Natural killer cell (primary cell): ENCODE measurements around the gene BCL6. TPM values are rescaled to one million over a fixed set of nuclear protein-coding genes. Genes with fewer than 3 reads are reported as not detected.

Experiments
- ATAC-seq, 3 donors: fragments of 150-1000 bp in 2 of 3; fragments of 200-7000 bp in 1 of 3; cut with Tn5 transposase; 1 replicate in 1 of 3; 2 replicates in 2 of 3; pipeline ENCODE4 v1.10.0; 2021; ENCODE audit warnings: mild to moderate bottlenecking in 2 of 3, moderate library complexity in 2 of 3
- DNase-seq, 2 donors: peaks; one replicate each; pipeline versions ENCODE4 v3.0.0 to v3.0.0-alpha.2; 2013 to 2021; ENCODE audit warnings: mixed read lengths in 1 of 2
- H3K27ac ChIP-seq: one replicate; pipeline ENCODE4 v1.5.1; 2013; ENCODE audit warnings: mild to moderate bottlenecking, low read length
- H3K27me3 ChIP-seq: one replicate; pipeline ENCODE4 v1.6.1; 2013; ENCODE audit warnings: low read length; ENCODE audit not compliant: control insufficient read depth, insufficient read depth
- H3K36me3 ChIP-seq: one replicate; pipeline ENCODE4 v1.6.1; 2013; ENCODE audit warnings: low read length; ENCODE audit not compliant: control insufficient read depth, insufficient read depth
- H3K4me1 ChIP-seq: one replicate; pipeline ENCODE4 v1.6.1; 2013; ENCODE audit warnings: low read length; ENCODE audit not compliant: control insufficient read depth, insufficient read depth
- H3K4me3 ChIP-seq: one replicate; pipeline ENCODE4 v1.5.1; 2013; ENCODE audit warnings: low read length
- H3K9me3 ChIP-seq: one replicate; pipeline ENCODE4 v1.6.1; 2013; ENCODE audit warnings: low read length; ENCODE audit not compliant: control insufficient read depth, insufficient read depth
- H3K27ac Mint-ChIP-seq, 2 donors: one replicate each; pipeline ENCODE4 v1.8.0; 2022; ENCODE audit warnings: mild to moderate bottlenecking in 2 of 2, mixed read lengths in 2 of 2, moderate library complexity in 1 of 2
- H3K27me3 Mint-ChIP-seq, 2 donors: one replicate each; pipeline ENCODE4 v1.8.0; 2022; ENCODE audit warnings: low read depth in 2 of 2, mixed read lengths in 2 of 2
- H3K36me3 Mint-ChIP-seq: one replicate; pipeline ENCODE4 v1.8.0; 2022; ENCODE audit warnings: mixed read lengths
- H3K4me1 Mint-ChIP-seq, 2 donors: one replicate each; pipeline ENCODE4 v1.8.0; 2022; ENCODE audit warnings: mixed read lengths in 2 of 2
- H3K4me3 Mint-ChIP-seq: one replicate; pipeline ENCODE4 v1.8.0; 2022; ENCODE audit warnings: mild to moderate bottlenecking, moderate library complexity, mixed read lengths
- H3K9me3 Mint-ChIP-seq, 2 donors: one replicate each; pipeline ENCODE4 v1.8.0; 2022; ENCODE audit warnings: mixed read lengths in 2 of 2
- WGBS: methylation state at CpG from one replicate; pipeline ENCODE4 v1.1.7; 2013; ENCODE audit warnings: missing lambda C conversion rate; ENCODE audit not compliant: insufficient coverage; 5-methylcytosine and 5-hydroxymethylcytosine counted together
- intact Hi-C: fragments of 100-400 bp; cut with micrococcal nuclease; formaldehyde crosslinking; loops from one replicate; pipeline ENCODE4 v1.14.2; 2022
- total RNA-seq, 4 donors: library from RNA; stranded (reverse); fragments of 120-200 nt in 1 of 4; gene quantifications; one replicate each; pipeline versions ENCODE4 v1.2.3 to v1.2.4, GENCODE V29; 2013 to 2022
- TF ChIP-seq, protein P1 (sequence below): fragments of 200-600 bp; IDR thresholded peaks from one replicate; pipeline ENCODE4 v1.8.0; 2022; ENCODE audit warnings: antibody characterized with exemption

BCL6 gene
- total RNA-seq, 3 donors from 2014 or later (not counting 1 experiment from before 2014, with no cell fraction given): 41.0 to 59.0 (median 45.2) TPM

DNA sequence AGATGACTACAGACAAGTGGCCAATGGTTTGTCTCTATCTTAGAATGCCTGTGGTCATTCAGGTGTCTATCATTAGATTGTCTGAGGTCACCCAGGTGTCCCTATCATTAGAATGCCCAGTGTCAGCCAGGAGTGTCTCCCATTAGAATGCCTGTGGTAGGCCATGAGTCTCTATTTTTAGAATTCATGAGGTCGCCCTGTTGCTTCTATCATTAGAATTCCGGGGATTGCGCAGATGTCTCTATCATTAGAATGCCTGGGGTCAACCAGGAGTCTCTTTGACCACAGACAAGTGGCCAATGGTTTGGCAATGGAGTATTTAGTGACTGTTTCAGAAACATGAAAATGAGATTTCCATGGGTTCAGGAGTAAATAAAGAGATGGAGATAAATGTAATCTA is 50.5 kb downstream of the BCL6 start:
- Histone ChIP-seq H3K4me3 (no peak overlapping the region), H3K9me3 (no peaks in the 10 kb centered on the region), H3K27ac (no peak overlapping the region), H3K27me3 (peaks cover 3% of the 10 kb centered on the region), H3K4me1 (no peaks in the 10 kb centered on the region), H3K36me3 (no peaks in the 10 kb centered on the region)
- DNase-seq (no peak), ATAC-seq (no peak)
- TF ChIP-seq, protein P1, sequence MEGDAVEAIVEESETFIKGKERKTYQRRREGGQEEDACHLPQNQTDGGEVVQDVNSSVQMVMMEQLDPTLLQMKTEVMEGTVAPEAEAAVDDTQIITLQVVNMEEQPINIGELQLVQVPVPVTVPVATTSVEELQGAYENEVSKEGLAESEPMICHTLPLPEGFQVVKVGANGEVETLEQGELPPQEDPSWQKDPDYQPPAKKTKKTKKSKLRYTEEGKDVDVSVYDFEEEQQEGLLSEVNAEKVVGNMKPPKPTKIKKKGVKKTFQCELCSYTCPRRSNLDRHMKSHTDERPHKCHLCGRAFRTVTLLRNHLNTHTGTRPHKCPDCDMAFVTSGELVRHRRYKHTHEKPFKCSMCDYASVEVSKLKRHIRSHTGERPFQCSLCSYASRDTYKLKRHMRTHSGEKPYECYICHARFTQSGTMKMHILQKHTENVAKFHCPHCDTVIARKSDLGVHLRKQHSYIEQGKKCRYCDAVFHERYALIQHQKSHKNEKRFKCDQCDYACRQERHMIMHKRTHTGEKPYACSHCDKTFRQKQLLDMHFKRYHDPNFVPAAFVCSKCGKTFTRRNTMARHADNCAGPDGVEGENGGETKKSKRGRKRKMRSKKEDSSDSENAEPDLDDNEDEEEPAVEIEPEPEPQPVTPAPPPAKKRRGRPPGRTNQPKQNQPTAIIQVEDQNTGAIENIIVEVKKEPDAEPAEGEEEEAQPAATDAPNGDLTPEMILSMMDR: no peak
- Mint-ChIP-seq H3K4me1 (no peaks in the 10 kb centered on the region), H3K27me3 (peaks cover 24 to 33% of the 10 kb centered on the region in 2 donors), H3K36me3 (no peaks in the 10 kb centered on the region), H3K27ac (no peak overlapping the region), H3K9me3 (no peaks in the 10 kb centered on the region), H3K4me3 (no peak overlapping the region)
- intact Hi-C loops: no loop called here
- WGBS: 95% methylated on average over 3 of the region's 3 CpGs

DNA sequence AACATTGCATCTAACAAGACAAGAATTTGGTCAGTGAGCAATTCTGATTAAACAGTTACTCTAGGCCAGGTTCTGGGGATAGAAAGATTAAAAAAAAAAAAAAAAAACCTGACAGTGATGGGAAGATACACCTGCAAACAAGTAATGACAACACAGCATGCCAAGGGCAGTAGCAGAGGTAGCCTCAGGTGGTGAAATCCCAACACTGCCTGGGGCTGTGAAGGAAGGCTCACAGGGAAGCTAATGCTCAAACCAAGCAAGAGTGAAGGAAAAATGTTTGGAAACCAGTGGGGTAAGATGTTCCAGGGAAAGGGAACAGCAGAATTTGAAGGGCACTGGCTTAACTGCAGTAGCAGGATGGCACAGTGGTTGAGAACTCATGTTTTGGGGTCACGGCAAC is 51.8 kb downstream of the BCL6 start:
- Mint-ChIP-seq H3K27ac (no peak overlapping the region), H3K4me1 (no peaks in the 10 kb centered on the region), H3K9me3 (no peaks in the 10 kb centered on the region), H3K36me3 (no peaks in the 10 kb centered on the region), H3K27me3 (peaks cover 26 to 38% of the 10 kb centered on the region in 2 donors), H3K4me3 (no peak overlapping the region)
- ATAC-seq (no peak), DNase-seq (no peak)
- Histone ChIP-seq H3K27ac (no peak overlapping the region), H3K4me3 (no peak overlapping the region), H3K4me1 (no peaks in the 10 kb centered on the region), H3K9me3 (no peaks in the 10 kb centered on the region), H3K36me3 (no peaks in the 10 kb centered on the region), H3K27me3 (peaks cover 9% of the 10 kb centered on the region)
- WGBS: 80% methylated on average over 1 of the region's 1 CpG
- TF ChIP-seq, protein P1: no peak
- intact Hi-C loops: no loop called here

DNA sequence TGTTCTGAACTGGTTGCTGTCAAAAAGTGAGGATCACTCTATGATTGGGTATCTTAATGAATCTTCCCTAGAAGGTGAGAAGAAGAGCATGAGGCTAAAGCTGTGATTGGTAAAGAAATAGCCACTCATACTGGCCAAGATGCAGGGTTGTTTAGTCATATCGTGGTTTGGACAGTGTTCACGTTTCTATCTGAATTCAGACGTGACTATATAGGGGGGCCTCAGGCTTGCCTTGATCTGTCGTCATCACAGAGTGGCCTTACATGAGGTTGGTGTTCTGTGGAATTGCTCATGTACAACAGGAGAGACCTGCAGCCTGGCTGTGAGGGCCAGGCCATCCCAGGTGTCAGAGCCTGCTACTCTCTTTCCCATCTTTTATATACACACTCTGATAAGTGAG is 55.3 kb downstream of the BCL6 start:
- Mint-ChIP-seq H3K4me1 (no peaks in the 10 kb centered on the region), H3K27me3 (peaks cover 27 to 33% of the 10 kb centered on the region in 2 donors), H3K4me3 (no peak overlapping the region), H3K27ac (no peak overlapping the region), H3K9me3 (peaks cover 0 to 3% of the 10 kb centered on the region in 2 donors), H3K36me3 (no peaks in the 10 kb centered on the region)
- DNase-seq: no peak
- Histone ChIP-seq H3K27me3 (peaks cover 12% of the 10 kb centered on the region), H3K27ac (no peak overlapping the region), H3K36me3 (no peaks in the 10 kb centered on the region), H3K4me1 (no peaks in the 10 kb centered on the region), H3K9me3 (peaks cover 5% of the 10 kb centered on the region), H3K4me3 (no peak overlapping the region)
- intact Hi-C loops: no loop called here
- ATAC-seq: no peak
- WGBS: 73% methylated on average over 4 of the region's 4 CpGs
- TF ChIP-seq, protein P1: no peak

DNA sequence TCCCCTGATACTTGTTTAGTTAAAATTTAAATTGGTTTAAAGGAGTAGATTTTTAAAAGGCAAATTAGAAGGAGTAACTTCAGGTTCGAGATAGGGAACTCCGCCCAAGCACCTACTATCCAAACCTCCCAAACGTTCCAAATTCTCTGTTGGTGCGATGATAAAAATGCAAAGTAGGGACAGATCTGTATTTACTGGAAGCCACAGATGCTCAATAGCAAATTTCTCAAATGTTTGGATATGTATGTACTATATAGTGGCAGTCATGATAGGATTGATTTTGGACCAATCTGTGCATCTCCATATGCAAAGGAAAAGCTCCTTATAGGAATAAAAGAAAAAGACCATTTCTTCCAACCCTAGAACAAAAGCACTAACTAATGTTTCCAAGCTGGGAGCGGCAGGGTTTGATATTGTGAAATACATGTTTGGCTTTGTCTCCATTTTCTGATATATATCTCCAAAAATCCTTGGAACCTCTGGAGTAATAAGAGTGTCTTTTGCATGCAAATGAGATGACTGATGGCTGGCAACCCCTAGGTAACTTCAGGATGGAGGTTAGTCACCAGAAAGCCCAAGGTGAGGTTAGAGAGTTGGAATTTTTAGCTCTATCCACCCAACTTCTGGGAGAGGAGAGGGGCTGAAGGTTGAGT is 58.5 kb downstream of the BCL6 start:
- Mint-ChIP-seq H3K4me1 (no peaks in the 10 kb centered on the region), H3K27me3 (peaks cover 21 to 33% of the 10 kb centered on the region in 2 donors), H3K9me3 (peaks cover 0 to 3% of the 10 kb centered on the region in 2 donors), H3K27ac (no peak overlapping the region), H3K4me3 (no peak overlapping the region), H3K36me3 (no peaks in the 10 kb centered on the region)
- Histone ChIP-seq H3K36me3 (no peaks in the 10 kb centered on the region), H3K27me3 (peaks cover 12% of the 10 kb centered on the region), H3K4me3 (no peak overlapping the region), H3K9me3 (peaks cover 5% of the 10 kb centered on the region), H3K4me1 (no peaks in the 10 kb centered on the region), H3K27ac (no peak overlapping the region)
- 100% methylated on average over 1 of the region's 5 CpGs for WGBS
- DNase-seq: no peak
- TF ChIP-seq, protein P1: no peak
- intact Hi-C loops: no loop called here
- ATAC-seq: no peak
